Amygdala (tissue), 56 donors: ENCODE measurements around the gene GLYR1.
"Not testable (repeated sequence)": the region's sequence is repeated elsewhere in the genome, so short reads cannot be mapped to it uniquely, and the experiment has no call there.

Experiments
- DNase-seq, 56 donors: peaks; one replicate each; lab custom pipeline; 2025; lab: John Stamatoyannopoulos, UW

The GLYR1 gene

GRCh38 chr16:4795181-4795827 is 51.8 kb downstream of the GLYR1 start, which contains the start of gene SMIM22:
SMIM22 (plus strand) TSS chr16:4795369; CDS start chr16:4795735, 366 bp downstream.
- peak in 4 of 56 donors; percentile 16 to 35 (median 20) for DNase-seq

GRCh38 chr16:4792951-4793513 is 54.1 kb downstream of the GLYR1 start:
- DNase-seq, result no peak

- no peak for DNase-seq
These were observed 56.2 kb downstream of the GLYR1 start for GRCh38 chr16:4790871-4791270.

DNA sequence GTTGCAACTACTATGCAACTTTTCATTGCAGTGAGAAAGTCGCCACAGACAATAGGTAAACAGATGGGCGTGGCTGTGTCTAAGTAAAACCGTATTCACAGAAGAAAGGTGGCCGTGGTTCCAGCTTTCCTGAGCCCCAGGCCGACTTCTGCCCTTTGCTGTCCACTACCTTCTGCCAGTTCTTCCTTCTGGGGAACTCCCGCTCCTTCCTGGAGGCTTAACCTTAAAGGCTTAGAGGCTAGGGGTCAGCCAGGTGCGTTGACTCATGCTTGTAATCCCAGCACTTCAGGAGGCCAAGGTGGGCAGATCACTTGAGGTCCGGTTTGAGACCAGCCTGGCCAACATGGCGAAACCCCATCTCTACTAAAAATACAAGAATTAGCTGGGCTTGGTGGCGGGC is 56.8 kb downstream of the GLYR1 start:
- no peak for DNase-seq

- no peak for DNase-seq
These were observed 58.2 kb downstream of the GLYR1 start for GRCh38 chr16:4788910-4789309.

- no peak for DNase-seq
These were observed 58.6 kb downstream of the GLYR1 start for GRCh38 chr16:4788489-4788889.

- DNase-seq, result no peak
These were observed 59.2 kb downstream of the GLYR1 start, which contains the start of gene SEPTIN12 for GRCh38 chr16:4787627-4788482. SEPTIN12 (minus strand) TSS chr16:4788345; CDS start chr16:4787645, 700 bp downstream.

- no peak for DNase-seq
These were observed 60.0 kb downstream of the GLYR1 start for GRCh38 chr16:4787068-4787467.

GRCh38 chr16:4785758-4786433 is 61.2 kb downstream of the GLYR1 start:
- DNase-seq, result no peak

DNA sequence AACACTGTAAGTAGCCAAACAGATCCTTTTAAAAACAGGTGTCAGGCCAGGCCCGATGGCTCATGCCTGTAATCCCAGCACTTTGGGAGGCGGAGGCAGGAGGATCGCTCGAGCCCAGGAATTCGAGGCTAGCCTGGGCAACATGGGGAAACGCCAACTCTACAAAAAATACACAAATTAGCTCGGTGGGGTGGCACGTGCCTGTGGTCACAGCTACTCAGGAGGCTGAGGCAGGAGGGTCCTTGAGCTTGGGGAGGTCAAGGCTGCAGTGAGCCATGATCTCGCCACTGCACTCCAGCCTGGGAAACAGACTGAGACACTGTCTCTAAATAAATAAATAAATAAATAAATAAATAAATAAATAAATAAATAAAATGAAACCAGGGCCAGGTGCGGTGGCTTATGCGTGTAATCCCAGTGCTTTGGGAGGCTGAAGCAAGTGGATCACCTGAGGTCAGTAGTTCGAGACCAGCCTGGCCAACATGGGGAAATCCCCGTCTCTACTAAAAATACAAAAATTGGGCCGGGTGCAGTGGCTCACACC is 62.6 kb downstream of the GLYR1 start:
- DNase-seq, result not testable (repeated sequence)

DNA sequence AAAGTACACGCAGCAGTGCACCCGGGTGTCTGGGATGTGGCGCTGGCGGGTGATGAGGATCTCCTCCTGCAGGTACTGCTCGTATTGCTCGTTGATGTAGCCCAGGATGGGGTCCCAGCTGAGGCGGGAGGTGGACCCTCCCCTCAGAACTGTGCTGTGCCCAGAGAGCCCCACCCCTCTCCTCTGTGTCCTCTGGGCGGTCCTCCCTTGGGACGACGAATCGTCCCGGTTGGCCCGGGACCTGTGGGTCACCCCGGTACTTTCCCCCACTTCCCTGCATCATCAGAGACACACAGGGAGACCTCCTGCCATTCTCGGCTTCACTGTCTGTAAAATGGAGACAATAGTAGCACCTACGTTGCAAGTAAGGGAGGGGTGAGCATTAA is 63.1 kb downstream of the GLYR1 start:
- no peak for DNase-seq

DNA sequence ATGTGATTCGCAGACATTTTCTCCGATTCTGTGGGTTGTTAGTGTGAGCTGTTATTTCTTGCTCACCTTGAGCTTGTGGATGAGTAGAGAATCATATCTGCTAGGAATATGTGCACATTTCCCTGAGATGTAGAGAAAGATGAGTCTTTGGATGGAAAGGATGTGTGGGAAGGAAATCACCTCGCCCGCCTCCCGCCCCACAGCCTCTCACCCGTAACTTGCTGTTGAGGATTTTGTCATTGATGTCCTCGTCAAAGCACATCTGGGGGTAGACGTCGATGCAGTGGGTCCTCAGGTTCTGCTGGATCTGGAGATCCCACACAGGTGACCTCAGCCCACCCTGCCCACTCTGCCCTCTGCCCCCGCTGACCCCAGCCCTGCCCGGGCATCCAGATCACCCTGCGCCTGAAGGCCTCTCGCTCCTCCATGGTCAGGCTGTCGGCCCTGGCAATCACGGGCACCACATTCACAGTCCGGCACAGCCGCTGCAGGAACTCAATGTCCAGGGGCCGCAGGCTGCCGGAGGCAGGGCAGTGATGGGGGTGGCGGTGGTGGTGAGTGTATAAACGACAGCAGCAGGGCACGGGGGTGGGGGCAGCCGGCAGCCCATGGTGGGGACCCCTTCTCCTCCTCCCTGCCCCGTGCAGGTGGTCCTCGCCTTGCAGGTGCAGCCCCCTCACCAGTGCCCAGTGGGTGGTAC is 63.7 kb downstream of the GLYR1 start:
- no peak for DNase-seq

DNA sequence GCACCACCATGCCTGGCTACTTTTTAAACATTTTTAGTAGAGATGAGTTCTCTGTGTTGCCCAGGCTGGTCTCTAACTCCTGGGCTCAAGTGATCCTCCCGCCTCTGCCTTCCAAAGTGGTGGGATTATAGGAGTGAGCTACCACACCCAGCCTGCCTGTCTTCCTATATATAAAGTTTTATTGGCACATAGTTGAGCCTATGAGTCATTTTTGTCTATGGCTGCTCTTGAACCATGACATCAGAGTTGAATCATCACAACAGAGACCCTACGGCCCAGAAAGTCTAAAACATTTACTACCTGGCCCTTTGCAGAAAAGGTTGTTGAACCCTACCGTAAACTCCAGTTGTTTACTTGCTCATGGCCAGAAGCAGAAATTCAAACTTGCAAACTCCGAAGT is 66.9 kb downstream of the GLYR1 start:
- no peak for DNase-seq

- no peak for DNase-seq
These were observed 69.1 kb downstream of the GLYR1 start for GRCh38 chr16:4778050-4778392.

DNA sequence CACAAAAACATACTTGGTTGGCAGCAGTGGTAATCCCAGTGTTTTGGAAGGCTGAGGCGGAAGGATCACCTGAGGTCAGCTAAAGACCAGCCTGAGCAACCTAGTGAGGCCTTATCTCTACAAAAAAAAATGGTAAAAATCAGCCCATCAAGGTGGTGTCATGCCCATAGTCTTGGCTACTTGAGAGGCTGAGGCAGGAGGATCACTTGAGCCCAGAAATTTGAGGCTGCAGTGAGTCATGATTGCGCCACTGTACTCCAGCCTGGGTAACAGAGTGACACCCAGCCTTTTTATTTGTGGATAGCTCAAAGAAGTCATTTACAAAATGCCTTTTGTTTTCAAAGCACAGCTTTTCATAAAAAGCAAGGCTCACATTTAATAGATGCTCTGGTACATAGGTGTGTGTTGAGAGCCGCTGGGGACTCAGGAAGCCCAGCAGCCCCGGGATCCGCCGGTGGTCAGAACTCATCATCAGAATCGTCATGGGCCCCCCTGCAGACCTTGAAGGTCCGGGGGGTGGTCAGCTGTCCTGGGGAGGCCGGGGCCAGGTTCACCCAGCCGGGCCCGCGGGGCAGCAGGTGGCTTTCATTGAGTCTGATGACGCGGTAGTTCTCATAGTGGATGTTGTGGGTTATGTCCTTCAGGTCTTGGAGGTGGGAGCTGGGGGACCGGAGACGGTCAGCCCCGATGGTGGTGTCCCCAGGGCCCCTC is 69.6 kb downstream of the GLYR1 start:
- DNase-seq, result no peak

- no peak for DNase-seq
These were observed 70.9 kb downstream of the GLYR1 start for GRCh38 chr16:4776141-4776705.

- DNase-seq, result no peak
These were observed 72.1 kb downstream of the GLYR1 start for GRCh38 chr16:4775005-4775404.

GRCh38 chr16:4772351-4772750 is 74.7 kb downstream of the GLYR1 start:
- DNase-seq, result no peak

DNA sequence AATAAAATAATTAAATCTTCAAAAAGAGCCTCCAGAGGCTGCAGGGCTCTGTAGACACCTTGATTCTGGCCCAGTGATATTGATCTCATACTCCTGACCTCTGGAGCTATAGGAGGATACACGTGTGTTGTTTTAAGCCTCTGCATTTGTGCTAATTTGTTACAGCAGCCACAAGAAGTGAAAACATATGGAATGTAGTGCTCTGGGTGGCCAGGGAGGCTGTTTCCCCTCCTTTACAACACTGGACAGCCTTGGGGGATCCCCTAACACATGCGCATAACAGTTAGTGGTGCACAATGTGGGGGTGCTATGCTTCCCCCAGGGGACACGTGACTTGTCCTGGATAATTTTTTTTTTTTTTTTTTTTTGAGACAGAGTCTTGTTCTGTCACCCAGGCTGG is 75.4 kb downstream of the GLYR1 start:
- no peak for DNase-seq
